Mucosa of descending colon (tissue), 3 donors: Measurements from ENCODE around the gene IFI27. TPM values are rescaled to one million over a fixed set of nuclear protein-coding genes. Genes with fewer than 3 reads are reported as not detected.
A peak's percentile ranks its signal among the peaks of the same experiment; 100 is the strongest.

Source experiments
- ATAC-seq: fragments of 200-7000 bp; cut with Tn5 transposase; one replicate; pipeline ENCODE4 v1.9.1; 2020; ENCODE audit warnings: mild to moderate bottlenecking, moderate library complexity
- DNase-seq, 3 donors: peaks; one replicate each; pipeline ENCODE4 v3.0.0-alpha.2; 2020
- H3K36me3 ChIP-seq: fragments of 200-600 bp; one replicate; pipeline ENCODE4 v1.8.0; 2021; ENCODE audit warnings: low read depth, mild to moderate bottlenecking
- H3K4me1 ChIP-seq: fragments of 200-600 bp; one replicate; pipeline ENCODE4 v1.8.0; 2021; ENCODE audit warnings: low read depth, mild to moderate bottlenecking
- H3K4me3 ChIP-seq: fragments of 200-600 bp; one replicate; pipeline ENCODE4 v1.8.0; 2021; ENCODE audit warnings: mild to moderate bottlenecking
- H3K9me3 ChIP-seq: fragments of 200-600 bp; one replicate; pipeline ENCODE4 v1.8.0; 2021; ENCODE audit warnings: mild to moderate bottlenecking
- intact Hi-C, 2 donors: fragments of 100-400 bp; cut with DNase I in 1 of 2; cut with micrococcal nuclease in 1 of 2; formaldehyde crosslinking; loops; one replicate each; pipeline versions ENCODE4 v1.11.0 to v1.11.1; 2022; cut with DNase I, micrococcal nuclease
- total RNA-seq, 3 donors: library from RNA; stranded (reverse); fragmentation: NEBNext Ultra II Directional in 2 of 3; extraction: Animal tissue kit (Norgen Biotek cat#: 25700) in 2 of 3; gene quantifications; one replicate each; pipeline versions ENCODE4 v1.2.1 to v1.2.4, GENCODE V29; 2021 to 2023
- TF ChIP-seq, protein P1 (sequence below): fragments of 200-600 bp; IDR thresholded peaks from one replicate; pipeline ENCODE4 v1.8.0; 2022; ENCODE audit warnings: antibody characterized with exemption, mild to moderate bottlenecking
- donor health status: DM: no; HTN: no; CAD: no; lungs with moderate emphysema.
- donor health status: DM: no; HTN: no; CAD: no.
- donor health status: DM: no; HTN: yes; CAD: no.

Gene IFI27
- total RNA-seq, 3 donors from 2014 or later, result 427 to 1,655 (median 710) TPM

- TF ChIP-seq, protein P1, sequence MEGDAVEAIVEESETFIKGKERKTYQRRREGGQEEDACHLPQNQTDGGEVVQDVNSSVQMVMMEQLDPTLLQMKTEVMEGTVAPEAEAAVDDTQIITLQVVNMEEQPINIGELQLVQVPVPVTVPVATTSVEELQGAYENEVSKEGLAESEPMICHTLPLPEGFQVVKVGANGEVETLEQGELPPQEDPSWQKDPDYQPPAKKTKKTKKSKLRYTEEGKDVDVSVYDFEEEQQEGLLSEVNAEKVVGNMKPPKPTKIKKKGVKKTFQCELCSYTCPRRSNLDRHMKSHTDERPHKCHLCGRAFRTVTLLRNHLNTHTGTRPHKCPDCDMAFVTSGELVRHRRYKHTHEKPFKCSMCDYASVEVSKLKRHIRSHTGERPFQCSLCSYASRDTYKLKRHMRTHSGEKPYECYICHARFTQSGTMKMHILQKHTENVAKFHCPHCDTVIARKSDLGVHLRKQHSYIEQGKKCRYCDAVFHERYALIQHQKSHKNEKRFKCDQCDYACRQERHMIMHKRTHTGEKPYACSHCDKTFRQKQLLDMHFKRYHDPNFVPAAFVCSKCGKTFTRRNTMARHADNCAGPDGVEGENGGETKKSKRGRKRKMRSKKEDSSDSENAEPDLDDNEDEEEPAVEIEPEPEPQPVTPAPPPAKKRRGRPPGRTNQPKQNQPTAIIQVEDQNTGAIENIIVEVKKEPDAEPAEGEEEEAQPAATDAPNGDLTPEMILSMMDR, result no peak
- no peak for ATAC-seq
- intact Hi-C loops, result no loop called here
- no peak for DNase-seq
- H3K4me3 ChIP-seq, result no peak overlapping the region
- no peaks in the 10 kb centered on the region for H3K9me3 ChIP-seq
- no peaks in the 10 kb centered on the region for H3K36me3 ChIP-seq
- H3K4me1 ChIP-seq, result peaks cover 25% of the 10 kb centered on the region
These were observed 35.5 kb upstream of the IFI27 start for GRCh38 chr14:94075008-94075407.

DNA sequence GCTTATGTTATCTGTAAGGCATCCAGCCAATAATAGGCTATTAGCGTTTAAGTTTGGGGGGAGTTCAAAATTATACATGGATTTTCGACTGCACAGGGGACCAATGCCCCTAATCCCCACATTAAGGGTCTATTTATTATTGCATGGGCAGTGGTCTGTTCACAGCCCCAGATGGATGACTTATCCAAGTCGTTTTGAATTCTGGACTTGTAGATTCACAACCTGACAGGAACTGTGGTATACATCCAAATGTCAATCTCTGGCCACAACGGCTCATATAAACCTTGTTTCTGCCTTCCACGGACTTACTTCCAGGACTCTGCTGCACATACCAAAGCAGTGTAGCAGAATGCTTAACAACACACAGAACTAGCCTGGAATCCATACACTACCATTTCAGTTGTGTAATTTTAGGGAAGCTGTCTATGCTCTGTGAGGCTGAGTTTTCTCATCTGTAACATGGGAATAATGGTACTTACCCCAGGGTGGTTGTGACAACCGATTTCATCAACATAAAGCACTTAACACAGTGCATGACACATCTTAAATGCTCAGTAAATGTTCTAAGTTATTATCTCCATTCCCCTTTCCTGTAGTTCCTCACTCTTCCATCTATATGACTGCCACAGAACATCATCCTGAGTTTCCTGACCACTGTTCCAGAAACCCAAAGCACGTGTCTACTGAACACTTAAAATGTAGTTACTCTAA is 33.3 kb upstream of the IFI27 start:
- DNase-seq (no peak), ATAC-seq (no peak)
- Histone ChIP-seq H3K4me1 (peaks cover 31% of the 10 kb centered on the region), H3K9me3 (no peaks in the 10 kb centered on the region), H3K36me3 (no peaks in the 10 kb centered on the region), H3K4me3 (no peak overlapping the region)
- TF ChIP-seq, protein P1, result no peak
- intact Hi-C loops, result no loop called here

DNA sequence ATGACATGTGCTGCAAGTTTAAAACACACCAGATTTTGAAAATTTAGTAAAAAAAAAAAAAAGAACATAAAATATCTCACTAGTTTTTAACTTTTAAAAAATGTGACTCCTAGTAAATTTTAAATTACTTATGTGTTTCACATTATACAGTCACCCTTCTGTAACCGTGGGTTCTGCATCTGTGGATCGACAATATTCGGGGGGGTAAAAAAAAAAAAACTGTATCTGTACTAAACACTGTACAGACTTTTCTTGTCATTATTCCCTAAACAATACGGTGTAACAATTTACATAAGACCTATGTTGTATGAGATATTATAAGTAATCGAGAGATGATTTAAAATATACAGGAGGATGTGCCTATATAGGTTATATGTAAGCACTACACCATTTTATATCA is 32.7 kb upstream of the IFI27 start:
- TF ChIP-seq, protein P1, result no peak
- Histone ChIP-seq H3K36me3 (no peaks in the 10 kb centered on the region), H3K4me3 (no peak overlapping the region), H3K4me1 (peaks cover 33% of the 10 kb centered on the region), H3K9me3 (no peaks in the 10 kb centered on the region)
- intact Hi-C loops, result no loop called here
- DNase-seq (no peak), ATAC-seq (no peak)

- no peaks in the 10 kb centered on the region for H3K36me3 ChIP-seq
- H3K4me1 ChIP-seq, result peaks cover 33% of the 10 kb centered on the region
- TF ChIP-seq, protein P1, result no peak
- intact Hi-C loops, result loop anchor here in 1 of 2 donors (2.0 kb wide), 1 partner anchor 31 kb away; the partner anchor contains the start of gene IFI27
- DNase-seq (no peak), ATAC-seq (no peak)
- peak overlapping the region; percentile 97 for H3K4me3 ChIP-seq
- H3K9me3 ChIP-seq, result no peaks in the 10 kb centered on the region
These were observed 30.5 kb upstream of the IFI27 start for GRCh38 chr14:94079891-94080620.

DNA sequence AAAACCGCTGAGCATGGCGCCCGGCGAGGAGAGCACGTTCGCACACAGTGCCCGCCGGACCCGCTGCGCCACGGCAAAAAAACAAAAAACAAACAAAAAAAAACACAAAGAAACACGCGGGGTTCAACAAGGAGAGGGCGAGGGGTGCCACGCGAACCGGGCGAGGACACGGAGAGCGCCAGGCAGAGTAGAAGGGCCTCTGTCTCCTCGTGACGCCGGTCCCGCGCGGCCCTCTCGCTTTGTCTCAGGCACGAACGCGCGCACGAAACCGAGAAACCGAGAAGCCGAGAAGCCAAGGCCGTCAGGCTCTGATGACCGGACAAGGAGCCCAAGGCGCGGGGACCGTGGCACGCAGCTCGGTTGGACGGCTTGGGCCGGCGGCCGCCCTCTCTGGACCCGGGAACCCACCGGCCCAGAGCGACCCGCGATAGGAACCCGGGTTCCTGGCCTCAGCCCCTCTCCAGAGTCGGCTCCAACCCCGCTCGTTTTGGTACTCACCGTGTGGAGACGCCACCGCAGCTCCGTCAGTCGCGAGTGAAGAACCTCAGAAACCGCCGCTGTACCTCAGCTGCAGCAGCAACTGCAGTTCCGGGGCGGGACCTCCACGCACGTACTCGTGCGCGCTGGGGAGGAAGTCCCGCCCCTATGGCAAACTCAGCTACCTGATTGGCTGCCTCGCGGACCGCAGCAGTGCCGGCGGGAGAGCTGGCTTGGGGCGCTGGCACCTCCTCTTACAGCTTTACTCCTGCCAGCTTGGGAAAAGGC is 29.7 kb upstream of the IFI27 start, which contains the start of the genes DDX24 and IFI27L1:
TSS of gene DDX24 (minus strand) at position 582 of the 765 bp plus-strand sequence. CDS start 1,460 bp downstream, outside the sequence.
TSS of gene IFI27L1 (plus strand) at position 690 of the 765 bp plus-strand sequence. CDS start 15,628 bp downstream, outside the sequence.
- H3K36me3 ChIP-seq, result no peaks in the 10 kb centered on the region
- TF ChIP-seq, protein P1, result no peak
- DNase-seq (peak; percentile 97 to 98 (median 98)), ATAC-seq (peak; percentile 100)
- peak within 1 kb of the TSS; percentile 97 for H3K4me3 ChIP-seq
- H3K4me1 ChIP-seq, result peaks cover 30% of the 10 kb centered on the region
- no peaks in the 10 kb centered on the region for H3K9me3 ChIP-seq
- intact Hi-C loops, result loop anchor here in 1 of 2 donors (2.0 kb wide), 1 partner anchor 30 kb away; the partner anchor contains the start of gene IFI27
